ENCODE data around the gene TIMM8B.
"Not testable (repeated sequence)": the region's sequence is repeated elsewhere in the genome, so short reads cannot be mapped to it uniquely, and the experiment has no call there.

TIMM8B gene, protein sequence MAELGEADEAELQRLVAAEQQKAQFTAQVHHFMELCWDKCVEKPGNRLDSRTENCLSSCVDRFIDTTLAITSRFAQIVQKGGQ

DNA sequence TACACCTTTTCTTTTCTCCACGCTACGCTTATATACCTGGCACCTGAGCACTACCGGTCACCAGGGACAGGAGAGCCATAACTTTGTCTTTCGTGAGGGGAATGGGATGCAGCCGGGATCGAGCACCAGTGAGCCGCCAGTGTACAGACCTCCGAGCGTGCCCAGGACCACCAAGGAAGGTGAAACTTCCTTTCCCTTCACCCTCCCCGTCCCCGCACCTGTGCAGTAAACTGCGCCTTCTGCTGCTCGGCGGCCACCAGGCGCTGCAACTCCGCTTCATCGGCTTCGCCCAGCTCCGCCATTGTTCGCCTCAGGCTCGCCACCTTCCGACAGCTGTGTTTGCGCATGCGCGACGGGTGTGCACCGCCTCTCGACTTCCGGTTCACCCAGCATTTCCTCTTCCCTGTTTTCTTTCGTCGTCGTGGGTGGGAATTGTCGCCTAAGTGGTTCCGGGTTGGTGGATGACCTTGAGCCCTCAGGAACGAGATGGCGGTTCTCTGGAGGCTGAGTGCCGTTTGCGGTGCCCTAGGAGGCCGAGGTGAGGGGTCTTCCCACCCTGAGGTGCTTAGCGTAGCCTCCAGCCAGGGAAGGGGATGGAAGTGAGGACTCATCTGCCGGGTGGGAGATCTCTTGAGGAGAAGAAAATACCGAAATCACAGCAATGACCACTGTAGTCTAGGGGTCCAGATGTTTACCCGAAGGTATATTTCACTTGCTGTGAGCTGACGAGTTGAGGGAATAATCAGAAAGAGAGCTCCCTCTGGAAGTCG is at the start of gene TIMM8B, which contains the start of gene SDHD:
Gene TIMM8B (minus strand): TSS at position 335 of the 770 bp plus-strand sequence. CDS start 33 bp downstream, at position 302.
Gene SDHD (plus strand): TSS at position 452 of the 770 bp plus-strand sequence. CDS start 35 bp downstream, at position 487.
- peak; percentile 89 to 94 for DNase-seq (ENCODE audit: extremely low read depth in 1 of 2, low read depth in 1 of 2)

DNA sequence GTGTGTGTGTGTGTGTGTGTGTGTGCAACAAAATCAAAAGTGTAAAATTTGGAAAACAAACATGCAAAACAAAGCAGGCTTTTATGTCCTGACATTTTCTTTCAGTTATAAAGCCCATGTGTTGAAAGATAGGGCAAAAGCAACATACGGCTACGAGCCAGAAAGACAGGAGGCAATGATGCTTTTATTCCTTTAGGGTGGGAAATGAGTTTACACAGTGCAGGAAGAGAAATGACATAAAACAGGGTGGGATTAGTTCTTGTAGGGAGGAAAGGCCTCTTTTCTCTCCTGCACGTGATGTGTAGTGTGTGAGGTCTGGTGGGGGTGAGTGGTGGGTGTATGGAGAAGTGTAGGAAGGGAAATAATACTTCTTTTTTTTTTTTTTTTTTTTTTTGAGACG is 47.9 kb upstream of the TIMM8B start:
- DNase-seq (ENCODE audit: extremely low read depth in 1 of 2, low read depth in 1 of 2), result no peak

DNA sequence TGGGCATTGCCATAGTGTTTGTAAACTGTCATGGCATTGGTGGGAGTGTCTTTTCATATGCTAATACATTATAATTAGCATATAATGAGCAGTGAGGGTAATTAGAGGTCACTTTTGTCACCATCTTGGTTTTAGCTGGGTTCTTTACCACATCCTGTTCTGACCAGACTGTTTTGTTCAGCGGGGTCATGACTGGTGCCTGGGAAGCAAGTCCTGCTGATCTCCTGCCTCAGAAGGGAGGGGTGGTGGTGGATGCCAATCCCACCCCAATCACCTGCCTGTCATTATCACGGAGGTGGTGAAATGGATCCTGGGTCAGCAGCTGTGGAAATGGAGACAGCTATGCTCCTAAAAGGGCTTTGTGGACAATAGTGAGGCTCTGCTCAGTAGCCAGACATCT is 46.2 kb upstream of the TIMM8B start:
- DNase-seq (ENCODE audit: extremely low read depth in 1 of 2, low read depth in 1 of 2), result no peak

DNA sequence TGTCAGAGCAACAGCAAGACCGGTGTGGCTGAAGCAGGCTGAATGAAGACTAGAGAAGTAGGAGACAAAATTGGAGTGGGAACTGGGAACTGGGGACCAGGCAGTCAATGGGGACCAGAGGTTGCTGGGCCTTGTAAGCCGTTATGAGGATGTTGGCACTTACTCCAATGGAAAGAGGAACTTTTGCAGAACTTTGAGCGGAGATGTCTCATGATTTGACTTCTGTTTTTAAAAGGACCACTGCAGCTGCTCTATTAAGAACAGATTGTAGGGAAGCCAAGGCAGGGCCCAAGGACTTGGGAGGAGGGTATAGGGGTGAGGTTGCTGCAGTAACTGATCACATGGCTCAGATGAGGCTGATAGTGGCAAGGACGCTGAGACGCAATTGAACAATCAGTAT is 43.1 kb upstream of the TIMM8B start:
- DNase-seq (ENCODE audit: extremely low read depth in 1 of 2, low read depth in 1 of 2), result no peak

DNA sequence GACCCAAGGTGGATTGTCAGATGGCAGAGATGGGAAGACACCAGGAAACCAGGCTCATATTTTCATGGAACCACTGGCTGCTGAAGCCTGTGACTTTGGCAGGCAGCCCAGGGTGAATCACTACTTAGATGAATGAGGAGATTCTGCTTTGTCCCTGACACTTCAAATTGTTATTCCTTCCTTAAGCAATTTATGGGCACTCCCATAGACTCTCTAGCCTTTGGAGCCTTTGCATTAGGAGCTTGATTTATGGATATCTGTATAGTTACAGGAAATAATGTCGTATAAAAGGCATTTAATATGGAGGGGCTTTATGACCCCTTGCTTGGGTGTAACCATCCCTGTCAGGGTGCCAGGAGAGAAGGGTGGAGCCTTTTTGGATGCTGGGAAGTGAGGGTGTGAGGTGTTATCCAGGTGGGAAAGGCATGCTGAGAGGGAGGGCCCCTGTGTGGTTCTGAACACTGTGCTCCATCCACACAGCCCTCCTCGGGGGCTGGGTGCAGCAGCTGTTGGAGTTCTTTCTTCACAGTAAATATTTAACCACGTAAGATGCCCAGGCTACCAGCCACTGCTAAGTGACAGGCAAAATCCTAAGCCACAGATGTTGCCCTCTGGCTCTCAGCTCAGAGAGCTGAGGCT is 42.0 kb upstream of the TIMM8B start:
- DNase-seq (ENCODE audit: extremely low read depth in 1 of 2, low read depth in 1 of 2), result no peak

DNA sequence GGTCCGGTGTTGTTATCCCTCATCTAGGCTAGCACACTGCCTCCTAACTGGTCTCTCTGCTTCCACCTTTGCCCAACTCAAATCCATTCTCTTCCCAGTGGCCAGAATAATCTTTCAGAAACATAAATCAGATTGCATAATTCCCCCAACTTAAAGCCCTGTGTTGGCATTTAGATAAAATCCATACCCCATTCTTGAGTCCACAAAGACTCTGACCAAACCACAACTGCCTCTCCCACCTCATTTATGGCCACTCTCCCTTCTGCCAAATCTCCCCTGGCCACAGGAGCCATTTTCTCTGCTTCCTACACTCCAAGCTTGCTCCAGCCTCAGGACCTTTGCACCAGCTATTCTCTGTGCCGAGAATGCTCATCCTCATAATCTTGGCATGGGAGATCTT is 40.5 kb upstream of the TIMM8B start:
- no peak for DNase-seq (ENCODE audit: extremely low read depth in 1 of 2, low read depth in 1 of 2)

DNA sequence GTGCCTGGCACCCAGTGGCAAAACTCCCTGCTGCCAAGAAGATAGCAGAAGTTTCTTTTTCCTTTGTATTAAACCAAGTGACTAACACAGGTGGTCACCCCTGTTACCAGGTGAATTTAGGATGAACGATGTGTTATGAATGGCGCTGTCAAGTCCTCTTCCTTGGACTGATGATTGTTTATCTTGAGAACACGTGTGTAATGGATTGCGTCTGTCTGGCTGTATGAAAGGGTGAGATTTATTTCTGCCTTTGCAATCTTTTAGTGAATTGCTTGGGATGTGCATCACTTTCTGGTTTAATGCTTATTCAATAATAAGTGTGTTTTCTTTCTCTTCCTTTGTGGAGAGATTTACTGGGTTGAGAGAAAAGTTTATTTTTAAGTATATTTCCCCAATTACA is 36.6 kb upstream of the TIMM8B start:
- DNase-seq (ENCODE audit: extremely low read depth in 1 of 2, low read depth in 1 of 2), result no peak

DNA sequence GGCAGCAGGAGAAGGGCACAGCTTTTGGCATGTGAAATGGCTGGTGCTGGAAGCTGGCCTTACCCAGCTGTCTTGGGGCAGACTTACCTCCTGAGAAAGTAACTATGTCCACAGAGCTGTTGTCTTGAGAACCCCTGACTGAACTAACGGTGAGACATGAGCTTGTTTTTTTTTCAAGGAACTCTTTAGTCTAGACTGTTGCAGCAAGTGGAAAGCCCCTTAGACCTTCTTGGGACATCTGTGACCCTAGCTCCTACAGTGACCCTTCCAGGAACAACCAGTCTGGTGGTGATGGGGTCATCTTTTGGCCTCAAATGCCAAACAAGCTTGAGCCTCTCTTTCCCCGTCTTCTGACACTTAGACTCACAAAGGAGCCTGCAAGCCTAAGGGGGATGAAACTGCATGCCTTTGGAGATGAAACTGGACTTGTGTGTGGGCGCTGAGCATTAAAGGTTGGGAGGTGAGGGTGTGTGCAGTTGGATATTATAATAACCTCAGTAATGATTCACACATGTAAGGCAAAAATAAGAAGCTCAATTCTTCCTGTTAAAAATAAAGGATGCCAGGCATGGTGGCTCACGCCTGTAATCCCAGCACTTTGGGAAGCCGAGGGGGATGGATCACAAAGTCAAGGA is 35.5 kb upstream of the TIMM8B start:
- no peak for DNase-seq (ENCODE audit: extremely low read depth in 1 of 2, low read depth in 1 of 2)

DNA sequence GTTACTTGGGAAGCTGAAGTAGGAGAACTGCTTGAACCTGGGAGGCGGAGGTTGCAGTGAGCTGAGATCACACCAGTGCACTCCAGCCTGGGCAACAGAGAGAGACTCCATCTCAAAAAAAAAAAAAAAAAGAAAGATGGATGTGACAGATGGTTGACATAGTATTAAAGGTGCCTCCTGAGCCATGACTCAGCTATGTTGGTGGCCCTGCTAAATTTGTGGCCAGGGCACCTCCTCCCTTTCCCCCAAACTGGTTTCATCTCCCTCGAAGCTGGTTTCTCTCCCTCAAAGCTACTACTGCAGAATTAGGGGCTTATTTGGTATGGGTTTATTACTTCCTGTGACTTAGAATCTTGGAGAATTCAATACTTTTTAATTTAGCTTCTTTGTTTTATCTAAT is 31.6 kb upstream of the TIMM8B start:
- DNase-seq (ENCODE audit: extremely low read depth in 1 of 2, low read depth in 1 of 2), result no peak

DNA sequence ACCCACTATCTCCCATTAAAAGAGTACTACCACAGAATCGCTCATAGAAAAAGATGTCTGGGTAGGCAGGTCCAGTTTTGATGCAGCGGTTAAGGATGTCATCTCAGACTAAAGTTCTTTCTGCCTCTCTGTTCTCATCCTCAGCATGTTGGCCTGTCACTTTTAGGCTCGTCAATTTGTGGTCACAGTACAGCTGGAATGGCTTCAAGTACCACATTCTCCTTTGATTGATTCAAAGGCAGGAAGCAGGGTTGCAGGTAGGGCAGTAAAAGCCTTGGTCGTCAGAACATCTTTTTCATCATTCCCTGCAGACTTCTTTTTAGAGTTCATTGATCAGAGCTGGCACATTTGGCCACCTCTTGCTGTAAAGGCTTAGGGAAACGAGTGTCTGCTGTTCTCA is 28.8 kb upstream of the TIMM8B start:
- DNase-seq (ENCODE audit: extremely low read depth in 1 of 2, low read depth in 1 of 2), result no peak

DNA sequence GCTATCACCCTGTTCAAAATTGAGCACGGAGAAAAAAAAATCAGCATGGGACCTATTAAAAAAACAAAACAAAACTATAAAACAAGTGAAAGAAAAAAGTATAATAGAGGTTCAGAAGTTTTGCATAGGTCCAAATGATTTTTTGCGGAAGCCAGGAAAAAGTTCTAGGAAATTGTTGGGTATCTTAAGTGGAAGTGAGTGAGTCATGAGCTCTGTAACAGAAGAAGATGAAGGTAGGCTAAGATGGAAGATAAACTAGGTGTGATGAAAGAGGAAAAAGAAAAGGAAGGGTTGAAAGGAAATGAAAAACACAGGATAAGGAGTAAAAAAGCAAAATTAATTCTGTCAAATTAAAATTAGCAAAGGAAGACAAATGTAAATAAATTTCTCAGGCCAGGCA is 27.9 kb upstream of the TIMM8B start:
- no peak for DNase-seq (ENCODE audit: extremely low read depth in 1 of 2, low read depth in 1 of 2)

DNA sequence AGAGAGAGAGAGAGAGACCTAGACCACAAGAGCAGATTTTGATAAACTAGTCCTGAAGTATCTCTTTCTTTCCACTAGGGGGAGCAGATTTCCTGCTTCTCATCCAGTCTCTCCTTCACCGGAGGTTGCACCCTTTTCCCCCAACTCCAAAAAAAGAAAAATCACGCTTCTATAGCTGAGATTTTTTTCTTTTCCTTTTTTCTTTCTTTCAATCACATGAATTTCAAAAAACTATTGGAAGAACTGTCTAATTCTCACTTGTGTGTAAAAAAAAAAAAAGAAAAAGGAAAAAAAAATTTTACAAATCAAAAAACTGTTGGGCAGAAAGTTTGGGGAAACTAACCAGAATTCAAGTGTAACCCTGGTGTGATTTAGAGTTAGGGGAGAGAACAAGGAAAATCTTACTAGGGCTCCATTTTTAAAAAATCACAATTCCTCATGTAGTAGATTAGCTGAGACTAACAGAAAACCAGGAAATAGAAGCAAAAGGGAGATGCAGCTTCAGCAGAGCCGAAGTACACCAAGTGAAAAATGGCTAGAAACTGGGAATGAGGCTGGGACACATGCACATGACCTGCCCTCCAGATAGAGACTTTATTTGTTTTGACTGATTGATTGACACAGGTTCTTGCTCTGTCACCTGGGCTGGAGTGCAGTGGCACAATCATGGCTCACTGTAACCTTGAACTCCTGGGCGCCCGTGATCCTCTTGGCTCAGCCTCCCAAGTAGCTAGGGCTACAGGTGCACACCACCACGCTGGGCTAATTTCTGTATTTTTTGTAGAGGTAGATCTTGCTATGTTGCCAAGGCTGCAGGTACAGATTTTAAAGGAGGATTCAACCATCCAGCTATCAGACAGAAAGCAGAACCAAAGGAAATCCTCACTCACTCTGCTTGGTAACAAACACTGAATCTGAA is 27.2 kb upstream of the TIMM8B start:
- no peak for DNase-seq (ENCODE audit: extremely low read depth in 1 of 2, low read depth in 1 of 2)

DNA sequence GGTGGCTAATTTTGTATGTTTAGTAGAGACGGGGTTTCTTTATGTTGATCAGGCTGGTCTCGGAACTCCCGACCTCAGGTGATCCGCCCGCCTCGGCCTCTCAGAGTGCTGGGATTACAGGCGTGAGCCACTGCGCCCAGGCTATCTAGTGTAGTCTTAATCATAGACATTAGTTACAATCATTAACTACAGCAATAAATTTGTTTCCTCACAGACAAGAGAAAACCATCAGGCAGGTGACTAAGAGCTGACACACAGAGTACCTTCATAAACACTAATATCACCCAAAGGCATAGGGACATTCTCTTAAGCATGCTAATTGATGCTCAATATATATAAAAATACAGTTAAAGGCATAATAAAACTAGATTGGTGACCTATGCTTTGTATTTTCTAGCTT is 19.5 kb upstream of the TIMM8B start:
- DNase-seq (ENCODE audit: extremely low read depth in 1 of 2, low read depth in 1 of 2), result no peak

DNA sequence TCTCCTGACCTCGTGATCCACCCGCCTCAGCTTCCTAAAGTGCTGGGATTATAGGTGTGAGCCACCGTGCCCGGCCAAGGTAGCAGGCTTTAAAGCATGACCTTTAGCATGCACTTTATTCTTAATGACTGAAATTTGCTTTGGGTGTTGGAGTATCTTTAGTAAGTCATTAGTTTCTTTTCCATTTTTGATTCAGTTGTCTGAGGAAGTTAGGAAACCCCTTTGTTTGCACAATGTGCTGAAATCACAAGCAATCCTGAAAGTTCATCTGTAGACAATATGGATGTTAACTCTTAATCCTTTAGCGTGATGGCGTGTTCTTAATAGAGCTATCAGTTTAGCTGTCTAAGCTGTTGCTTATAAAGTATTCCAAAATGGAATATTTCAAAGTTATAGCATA is 16.9 kb upstream of the TIMM8B start:
- no peak for DNase-seq (ENCODE audit: extremely low read depth in 1 of 2, low read depth in 1 of 2)

DNA sequence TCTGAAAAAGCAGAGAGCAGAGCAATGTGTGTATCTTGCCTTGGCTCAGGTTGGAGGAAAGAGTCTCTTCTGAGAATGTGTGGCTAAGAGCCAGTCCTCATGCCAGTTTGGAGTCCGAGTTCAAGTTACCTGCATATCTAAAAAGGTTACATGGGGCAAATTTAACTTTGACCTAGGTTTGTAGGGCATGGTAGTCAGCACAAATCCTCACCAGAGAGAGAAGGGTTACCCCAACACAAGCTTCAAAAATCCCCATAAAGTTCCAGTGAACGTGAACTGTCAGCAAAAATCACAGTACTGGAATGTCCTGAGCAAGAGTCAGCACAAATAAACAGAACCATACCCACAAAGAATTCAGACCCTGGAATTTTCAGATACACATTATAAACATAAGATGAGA is 13.9 kb upstream of the TIMM8B start:
- no peak for DNase-seq (ENCODE audit: extremely low read depth in 1 of 2, low read depth in 1 of 2)

DNA sequence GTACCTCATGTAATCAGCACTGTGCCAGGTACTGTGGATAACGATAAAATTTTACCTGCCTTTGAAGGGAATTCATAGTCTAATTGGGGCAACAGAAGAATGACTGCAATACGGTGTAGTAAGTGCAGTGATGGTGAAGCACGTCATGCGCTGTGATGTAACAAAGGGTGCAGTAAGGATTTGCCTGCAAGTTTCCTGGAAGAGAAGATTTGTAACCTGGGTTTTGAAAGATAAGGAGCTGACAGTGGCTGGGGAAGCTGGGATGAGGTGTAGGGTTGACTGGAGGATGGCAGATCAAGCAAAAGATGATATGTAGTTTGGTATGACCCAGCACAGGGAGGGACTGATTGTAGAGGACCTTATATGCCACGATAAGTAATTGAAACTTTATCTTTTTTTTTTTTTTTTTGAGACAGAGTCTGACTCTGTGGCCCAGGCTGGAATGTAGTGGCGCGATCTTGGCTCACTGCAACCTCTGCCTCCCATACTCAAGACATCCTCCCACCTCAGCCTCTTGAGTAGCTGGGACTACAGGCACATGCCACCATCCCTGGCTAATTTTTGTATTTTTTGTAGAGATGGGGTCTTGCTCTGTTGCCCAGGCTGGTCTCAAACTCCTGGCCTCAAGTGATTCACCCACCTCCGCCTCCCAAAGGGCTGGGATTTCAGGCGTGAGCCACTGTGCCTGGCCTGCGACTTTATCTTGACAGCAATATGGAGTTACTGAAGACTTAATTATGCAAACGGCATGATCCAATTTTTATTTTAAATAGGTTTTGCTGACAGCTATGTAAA is 11.4 kb upstream of the TIMM8B start:
- DNase-seq (ENCODE audit: extremely low read depth in 1 of 2, low read depth in 1 of 2), result no peak

DNA sequence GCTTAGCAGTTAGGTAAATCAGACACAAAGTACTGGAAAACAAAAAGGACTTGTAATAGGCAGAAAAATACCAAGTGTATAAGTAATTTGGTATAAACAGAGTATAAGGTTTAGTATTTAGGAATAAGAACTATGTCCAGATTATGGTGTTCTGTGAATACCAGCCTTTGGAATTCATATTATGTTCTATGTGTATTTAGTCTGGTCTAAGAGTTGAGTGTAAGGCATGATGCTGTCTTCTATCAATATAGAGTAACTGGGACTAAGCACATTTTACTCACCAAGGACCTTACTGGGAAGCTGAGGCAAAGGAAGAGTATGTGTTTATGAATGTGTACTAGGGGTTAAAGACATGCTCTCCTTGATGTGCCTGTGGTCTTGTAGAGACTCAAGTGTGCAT is 9.6 kb upstream of the TIMM8B start:
- DNase-seq (ENCODE audit: extremely low read depth in 1 of 2, low read depth in 1 of 2), result no peak

DNA sequence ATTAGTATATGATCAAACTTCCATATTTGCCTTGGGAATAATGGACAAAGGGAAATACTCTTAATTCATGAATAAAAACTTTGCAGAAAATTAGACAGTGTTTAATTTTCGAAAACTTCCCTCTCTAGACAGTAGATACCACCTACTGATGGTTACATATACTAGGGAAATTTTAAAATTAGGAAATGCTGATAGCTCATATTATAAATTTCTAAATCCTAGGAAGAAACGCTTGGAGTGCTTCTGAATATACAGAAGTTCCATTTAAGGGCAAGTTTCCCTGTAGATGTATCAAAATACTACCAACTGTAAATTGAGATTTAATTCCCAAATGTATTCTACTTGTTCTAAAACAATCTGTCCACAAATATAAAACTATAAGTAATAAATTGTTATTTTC is 8.7 kb upstream of the TIMM8B start:
- not testable (repeated sequence) for DNase-seq (ENCODE audit: extremely low read depth in 1 of 2, low read depth in 1 of 2)

DNA sequence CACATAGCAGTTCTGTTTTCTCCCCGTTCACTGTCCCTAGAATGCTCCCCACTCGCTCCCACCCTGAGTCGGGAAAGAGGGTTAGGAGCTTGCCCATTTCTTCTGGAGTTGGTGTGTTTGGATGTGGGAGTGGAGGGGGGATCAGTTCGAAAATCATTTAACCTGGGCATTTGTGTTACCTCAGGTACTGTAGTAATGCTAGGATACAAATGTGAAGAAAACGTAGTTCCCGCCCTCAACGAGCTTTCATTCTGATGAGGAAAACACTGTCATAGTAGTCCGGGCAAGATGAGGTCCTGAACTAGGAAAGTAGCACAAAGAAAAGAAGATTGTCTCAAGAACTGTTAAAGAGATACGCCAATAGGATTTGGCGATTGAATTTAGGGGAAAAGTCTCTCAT is 656 bp upstream of the TIMM8B start:
- no peak for DNase-seq (ENCODE audit: extremely low read depth in 1 of 2, low read depth in 1 of 2)

DNA sequence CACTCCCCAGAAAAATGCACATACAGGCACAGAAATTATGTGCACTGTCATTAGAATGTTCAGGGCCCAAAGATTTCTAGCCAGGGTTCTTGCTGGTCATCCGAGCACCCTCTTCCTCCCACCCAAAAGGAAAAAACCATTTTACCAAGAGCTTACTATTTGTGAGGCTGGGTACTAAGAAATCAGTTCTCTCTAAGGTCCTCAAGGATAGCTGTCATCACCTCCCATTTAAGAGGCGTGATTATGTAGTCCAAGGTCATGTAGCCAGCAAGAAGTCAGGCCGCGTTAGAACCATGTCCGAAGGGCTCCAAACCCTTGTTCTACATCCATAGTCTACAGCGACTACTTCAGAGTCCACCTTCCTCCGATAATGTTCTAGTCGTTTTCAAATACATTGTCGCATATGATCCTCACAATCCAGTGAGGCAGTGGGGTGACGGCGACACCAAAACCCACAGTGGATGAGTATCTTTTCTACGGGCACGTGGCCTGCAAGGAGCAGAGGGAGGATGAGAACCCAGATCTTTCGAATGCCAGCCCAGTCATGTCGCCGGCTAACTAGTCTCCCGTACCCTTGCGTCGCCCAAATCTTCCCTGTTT is 634 bp downstream of the TIMM8B start:
- DNase-seq (ENCODE audit: extremely low read depth in 1 of 2, low read depth in 1 of 2), result no peak
